GM19372 (cell line): Measurements from ENCODE around the gene MSX2.

Experiments
- ATAC-seq: cut with Tn5 transposase; IDR thresholded peaks from one replicate; pipeline ENCODE4 v1.9.1; 2021; ENCODE audit warnings: mild to moderate bottlenecking, low read depth, moderate library complexity; ENCODE audit not compliant: unreplicated experiment

The MSX2 gene

DNA sequence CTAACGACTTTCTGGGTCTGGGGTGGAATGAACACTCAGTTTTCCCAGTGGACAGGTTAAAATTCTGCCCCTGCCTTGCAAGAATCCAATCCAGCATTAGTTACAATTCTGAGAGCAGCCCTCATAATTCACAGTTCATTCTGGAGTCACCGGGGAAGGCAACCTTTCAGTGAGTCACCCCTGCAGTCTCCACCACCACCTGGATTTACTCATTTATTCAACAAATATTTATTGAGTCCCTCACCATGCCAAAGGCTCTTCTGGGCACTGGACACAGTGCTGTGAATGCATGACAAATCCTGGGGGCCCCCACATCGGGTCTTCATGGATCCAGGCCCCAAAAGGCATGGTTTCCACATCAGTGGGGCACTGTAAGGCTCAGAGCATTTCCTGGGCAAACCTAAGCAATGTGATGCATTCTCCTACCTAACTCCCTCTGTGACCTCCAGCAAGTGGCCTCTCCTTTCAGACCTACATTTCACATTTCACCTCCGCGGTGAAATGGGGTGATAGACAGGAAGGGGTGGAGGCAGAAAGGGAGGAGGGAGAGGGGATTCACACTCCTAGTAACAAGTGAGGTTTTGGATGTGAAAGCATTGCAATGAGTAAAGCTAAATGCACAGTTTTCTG, 6.4 kb upstream of the MSX2 start:
- no peak for ATAC-seq

DNA sequence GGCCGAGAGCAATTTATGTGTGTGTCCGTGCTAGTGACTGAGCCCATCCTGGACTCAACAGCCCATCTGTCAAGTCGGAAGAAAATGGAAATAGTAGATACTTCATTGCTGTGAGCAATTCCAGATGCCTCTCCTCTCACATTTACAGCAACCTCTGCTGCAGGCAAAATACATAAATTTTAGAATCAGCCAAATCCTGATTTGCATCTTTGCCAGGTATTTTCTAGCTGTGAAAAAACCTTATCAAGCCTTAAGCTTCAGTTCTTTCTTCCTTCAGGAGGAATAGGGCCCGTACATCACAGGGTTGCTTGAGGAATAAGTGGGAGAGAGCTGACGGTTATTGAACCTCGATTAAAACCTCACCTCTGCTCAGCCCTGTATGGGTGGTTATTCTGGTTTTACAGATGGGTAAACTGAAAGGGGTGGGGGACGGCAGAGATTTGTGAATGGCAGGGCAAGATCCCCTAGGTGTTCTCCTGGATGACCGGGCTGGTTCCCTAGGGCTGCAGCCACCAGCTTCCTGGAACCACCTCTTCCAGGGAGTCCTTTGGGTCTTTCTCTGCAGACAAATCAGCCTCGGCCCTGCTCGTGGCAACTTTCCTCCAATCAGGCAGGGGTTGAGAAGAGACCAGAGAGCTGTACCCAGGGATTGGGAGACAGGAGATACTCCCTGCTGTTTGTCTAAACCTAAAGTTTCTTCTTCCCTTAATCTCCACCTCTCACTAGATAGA, 5.3 kb upstream of the MSX2 start:
- ATAC-seq, result no peak

DNA sequence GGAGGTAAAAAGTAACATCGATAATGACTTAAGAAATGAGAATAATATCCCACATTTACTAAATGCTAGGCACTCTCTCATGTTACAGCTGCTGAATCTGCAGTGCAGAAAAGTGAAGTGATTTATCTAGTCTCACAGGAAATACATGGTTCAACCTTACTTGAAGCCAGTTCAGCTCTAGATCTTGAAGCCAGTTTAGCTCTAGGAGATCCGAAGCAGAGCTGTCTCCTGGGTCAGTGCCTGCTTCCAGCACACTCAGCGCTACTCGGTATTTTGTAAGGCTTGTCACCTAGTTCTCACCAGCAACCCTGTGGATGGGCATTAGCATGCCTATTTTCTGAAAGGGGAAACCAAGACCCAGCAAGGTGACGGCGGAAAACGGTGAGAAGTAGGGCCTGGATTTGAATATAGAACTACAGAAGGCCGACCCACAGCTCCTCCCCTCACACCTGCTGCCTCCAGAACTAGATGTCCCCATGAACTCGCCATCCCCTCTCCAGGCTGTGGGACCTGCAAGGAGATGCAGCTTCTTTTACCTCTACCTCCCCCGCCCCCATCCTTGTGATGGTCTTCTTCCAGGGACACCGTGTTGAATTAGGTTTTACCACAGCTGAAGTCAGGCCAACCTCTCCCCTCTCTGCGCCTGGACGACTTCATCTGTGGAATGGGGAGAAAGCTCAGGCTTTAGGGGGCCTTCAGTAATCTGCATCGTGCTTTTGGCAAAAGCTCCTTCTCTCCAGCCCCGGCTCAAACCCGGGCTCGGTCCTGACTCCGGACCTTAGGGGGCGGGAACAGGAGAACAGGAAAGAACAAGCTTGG, 4.4 kb upstream of the MSX2 start:
- ATAC-seq, result no peak

DNA sequence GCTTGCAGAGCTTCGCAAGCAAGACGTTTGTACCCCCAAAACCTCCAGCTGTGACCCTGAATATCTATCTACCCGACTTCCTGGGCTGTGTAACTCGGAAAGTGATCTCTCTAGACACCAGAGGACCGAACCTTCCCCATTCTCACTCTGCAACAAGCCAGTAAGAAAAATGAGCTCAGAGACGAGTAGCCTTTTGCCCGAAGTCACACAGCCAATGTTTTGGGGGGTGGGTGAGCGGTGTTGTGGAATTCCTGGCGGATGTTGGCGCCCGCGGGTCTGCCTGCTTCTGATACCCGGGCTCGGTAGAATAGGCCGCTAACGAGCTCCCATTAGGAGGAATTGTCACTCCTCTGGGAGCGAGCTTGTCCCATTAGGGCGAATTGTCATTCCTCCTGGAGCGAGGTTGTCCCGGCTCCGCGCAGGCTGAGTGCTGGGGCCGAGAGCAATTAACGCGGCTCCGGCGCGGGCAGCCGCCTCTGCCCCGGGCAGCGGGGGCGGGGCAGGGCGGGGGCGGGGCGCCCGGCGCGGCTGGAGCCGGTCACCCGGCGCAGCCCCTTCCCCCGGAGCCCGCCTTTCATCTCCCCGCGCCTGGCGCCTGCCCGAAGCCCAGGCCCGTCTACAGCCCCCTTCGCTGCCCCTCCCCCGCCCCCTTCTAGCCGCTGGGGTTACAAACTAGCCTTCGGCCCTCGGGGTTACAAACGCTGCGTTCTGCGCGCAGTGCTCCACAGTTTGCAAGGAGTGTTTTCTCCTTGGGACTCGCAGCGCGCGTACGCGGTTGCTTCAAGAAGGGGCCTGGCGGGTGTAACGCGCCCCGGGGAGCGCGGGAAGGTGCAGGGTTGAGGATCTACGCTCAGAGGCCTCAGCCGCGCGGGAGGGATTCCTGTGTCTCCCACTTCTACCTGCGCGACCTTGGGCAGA, 3.5 kb upstream of the MSX2 start:
- no peak for ATAC-seq

DNA sequence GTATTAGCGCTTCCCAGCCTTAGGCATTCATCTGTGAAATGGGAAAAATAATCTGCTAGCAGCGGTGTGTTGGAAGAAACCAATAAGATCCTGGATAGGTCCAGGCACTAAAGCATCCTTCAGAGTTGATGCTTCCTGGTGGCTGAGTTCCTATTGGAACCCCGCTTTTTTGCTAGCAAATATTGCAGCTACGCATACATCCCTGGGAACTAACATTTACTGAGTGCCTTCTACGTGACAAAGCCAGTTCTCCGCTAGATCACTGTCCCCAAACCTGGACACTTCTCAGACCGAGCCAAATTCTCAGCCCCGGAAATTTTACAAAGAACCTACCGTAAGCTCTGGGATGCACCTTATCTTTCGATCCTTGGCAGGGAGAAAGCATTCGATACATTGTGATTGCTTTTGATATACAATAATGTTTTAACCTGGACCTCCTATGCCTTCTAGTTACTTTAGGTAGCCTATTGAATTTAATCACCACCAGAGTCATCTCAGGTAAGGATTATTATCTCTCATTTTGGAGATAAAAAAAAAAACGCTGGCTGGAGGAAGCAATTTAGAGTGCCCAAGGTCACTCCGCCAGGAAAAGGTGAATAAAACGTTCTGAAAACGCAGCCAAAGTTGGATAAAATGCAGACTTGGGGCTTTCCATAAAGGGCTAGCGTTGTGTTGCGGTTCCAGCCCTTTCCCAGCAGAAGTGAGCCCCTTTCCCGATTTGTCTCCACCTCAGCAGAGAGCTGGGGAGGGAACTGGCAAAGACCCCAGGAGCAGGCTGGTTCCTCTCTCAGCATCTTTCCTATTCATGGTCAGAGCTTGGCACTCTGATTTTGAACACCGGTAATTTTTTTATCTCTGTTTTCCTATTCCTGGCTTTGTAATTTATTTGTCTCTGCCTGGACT, 2.6 kb upstream of the MSX2 start:
- no peak for ATAC-seq

DNA sequence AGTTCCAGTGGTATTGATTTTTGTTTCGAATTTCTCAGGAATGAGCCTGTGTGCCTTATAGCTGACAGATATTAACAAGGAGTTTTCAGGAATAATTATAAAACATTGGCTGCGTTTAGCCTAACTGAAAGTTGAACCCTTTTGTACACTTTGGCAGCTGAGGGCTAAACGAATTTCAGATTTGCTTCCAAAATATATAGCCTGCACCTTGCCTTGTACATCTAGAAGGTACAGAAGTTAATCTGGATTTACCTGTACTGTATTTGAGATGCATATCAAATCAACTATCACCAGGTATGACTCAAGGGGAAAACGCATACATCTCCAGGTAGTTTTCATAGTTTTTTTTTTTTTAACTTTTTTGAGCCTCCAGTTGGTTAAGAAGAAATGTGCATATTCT, 1.9 kb upstream of the MSX2 start:
- ATAC-seq, result no peak

DNA sequence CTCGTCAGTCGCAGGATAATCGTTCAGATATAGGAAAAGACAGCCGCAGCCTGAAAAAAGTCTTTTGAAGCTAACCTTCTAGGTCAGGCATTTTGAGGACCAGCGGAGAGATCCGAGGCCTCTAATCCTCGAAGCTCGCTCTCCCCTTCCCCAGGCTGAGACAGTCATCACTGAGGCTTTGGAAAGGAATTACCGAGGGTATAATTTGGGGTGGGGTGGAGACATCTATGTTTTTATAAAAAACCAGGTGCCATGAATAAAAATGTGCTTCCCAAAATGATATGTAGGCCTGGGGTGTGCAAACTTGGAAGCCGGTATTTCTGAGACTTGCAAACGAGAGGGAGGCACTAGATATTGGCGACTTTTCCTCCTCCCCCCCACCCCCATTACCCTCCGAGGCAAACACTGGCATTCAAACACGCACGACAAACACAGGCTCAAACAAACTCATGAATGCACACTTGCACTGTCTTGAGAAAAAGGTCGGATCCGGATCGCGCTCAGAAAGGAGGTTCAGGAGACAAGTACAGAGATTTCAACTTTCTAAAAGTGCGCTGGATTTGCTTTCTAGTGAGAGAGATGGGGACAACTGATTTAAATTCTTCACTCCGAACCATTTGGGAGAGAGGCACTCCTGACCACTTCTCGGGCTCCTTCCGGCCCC, 935 bp upstream of the MSX2 start:
- ATAC-seq, result no peak

DNA sequence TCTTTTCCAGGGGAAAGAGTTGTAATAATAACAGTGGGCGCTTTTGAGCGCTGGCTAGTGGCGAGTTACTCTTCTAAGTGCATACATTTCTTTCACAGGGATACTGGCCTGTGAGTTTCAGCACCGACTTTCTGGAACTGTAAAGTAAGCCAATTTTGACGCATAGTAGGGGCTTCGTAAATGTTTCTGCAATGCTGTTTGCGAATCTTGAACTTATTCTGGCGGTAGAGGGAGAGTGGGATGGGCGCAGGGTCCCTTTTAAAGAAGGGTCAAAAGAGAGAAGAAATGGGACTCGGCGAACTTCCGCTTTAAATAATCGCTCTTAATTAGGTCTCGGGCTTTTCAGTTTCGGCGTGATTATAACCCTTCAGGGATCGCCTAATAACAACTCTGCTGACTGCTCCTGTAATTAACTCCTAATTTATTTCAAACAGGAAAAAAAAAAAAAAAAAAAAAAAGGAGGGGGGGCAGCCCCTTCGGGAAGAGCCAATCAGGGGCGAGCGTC, 351 bp upstream of the MSX2 start:
- ATAC-seq, result no peak

DNA sequence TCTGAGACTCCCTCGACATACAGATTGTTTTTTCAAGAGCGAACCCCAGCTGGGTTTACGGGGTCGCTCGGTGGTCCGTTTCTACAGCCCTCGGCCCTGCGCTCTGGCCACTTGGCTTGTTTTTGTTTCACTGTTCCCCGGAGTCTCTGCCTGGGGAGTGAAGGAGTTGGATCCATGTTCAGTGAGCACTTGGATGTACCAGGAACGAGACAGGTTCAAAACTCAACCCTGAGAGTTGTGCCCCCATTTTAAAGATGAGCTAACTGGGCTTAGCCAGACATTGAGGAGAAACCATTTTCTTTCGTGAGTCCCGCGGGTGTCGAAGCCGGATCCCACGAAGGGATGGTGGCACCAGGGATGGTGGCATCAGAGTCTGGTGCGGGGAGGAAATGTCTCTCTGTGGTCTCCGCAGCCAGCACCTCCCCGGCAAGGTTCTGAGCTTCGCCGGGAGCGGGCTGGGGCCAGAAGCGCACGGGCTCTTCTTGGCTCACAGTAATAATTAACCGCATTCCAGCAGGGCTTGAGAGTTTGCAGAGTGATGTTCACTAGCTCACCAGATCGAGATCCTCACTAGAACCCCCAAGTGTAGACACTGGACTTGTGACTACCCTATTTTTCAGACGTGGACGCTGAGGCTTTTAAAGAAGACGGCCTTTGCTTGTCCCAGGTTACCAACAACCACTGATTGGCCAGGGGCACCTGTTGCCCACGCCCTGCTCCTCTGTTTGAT, 1.0 kb downstream of the MSX2 start:
- ATAC-seq, result no peak

DNA sequence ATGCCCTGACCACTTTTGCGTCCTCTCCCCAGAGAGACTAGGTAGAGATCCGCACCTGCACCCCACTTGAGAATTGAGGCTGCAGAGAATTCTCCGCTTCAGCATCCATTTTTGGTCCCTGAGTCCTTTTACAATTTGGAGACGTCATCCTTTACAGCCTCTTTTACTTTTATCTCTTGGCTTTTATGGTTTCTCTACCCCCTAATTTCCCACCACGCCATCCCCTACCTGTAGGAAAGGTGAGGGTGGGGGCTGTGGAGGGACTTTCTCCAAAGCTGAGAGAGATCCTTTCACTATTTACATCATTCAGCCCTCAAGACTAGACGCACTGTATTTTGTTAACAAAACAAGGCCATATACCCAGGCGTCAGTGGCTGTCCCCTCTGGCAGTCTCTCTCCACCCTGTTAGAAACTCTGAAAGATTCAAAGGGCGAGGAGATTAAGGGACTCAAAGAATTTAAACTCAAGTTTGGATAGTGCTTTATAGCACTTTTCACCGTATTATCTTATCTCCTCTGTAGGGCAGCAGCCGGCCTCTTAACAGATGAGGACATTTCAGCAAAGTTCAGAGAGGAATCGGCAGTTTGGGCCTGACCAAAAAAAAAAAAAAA, 1.7 kb downstream of the MSX2 start:
- no peak for ATAC-seq

DNA sequence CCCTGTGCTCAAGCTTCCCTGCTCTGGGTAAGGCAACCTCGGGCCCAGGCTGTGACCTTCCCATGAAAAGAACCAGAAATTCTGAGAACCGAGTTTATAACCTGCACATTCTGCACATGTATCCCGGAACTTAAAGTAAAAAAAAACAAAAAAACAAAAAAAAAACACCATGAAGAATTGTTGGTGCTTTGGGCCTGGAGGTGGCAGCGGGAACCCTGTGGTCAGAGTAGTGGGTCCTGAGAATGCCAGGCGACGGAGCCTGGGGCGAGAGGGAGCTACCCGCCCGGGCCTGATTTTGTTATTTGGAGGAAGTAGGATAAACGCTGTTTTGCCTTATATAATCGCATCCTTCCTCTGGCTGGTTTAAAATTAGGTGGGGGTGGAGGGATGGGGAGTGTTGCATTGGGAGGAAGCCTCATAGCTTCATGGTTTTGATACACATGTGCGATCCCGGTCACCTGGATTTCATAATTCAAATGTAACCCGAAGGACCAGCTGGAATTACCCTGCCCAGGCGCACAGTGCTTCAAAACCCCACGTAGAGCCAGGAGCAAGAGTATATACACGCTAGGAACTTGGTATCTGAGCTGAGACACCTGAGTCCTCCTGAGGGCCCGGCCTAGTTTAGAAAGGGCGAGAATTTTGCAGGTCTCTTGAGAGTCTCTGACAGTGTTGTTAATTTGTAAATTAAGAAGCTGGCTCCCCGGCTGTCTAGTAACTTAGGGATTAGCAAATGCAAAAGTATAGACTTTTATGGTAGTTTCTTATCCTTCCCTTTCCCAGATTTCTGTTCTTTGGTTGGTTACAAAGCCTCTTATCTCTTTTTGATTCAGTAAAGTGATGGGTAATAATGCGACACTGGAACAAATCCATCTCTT, 2.8 kb downstream of the MSX2 start:
- ATAC-seq, result no peak

DNA sequence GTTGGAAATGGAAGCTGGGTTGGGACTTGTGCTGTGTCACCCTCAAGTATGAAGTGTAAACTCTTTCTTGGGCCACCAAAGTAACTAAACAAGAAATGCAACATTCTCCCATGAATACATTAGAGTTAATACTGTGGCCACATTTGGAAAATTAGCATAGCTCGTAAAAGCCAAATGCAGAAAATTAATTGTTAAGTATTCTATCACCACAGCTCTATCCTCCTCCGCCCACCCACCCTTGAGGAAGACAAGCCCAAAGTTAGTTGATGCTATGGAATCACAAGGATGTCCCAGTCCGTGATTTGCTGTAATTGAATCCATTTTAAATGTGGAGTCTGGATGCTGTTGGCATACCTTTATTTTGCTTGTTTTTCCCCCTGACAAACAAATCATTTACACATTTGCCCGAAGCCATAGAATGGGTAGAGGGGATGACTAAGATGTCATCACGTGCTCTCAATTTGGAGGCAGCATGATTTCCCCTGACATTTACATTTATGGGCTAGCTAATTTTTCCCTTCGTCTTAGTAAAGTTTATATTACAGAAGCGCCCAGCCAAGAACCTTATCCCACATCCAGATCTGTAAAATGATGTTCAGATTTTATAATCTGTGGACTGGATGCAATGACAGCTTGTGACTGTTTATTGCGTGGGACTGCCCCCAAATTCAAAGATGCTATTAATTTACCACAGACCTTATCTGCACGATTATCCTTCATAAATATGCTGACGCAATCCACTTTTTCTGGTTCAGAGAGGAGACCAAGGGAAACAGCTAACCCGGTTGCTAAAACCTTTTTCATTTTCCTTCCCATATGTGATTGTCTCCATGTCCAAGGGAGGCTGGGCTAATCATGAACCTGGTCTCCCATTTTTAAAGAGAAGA, 3.7 kb downstream of the MSX2 start:
- no peak for ATAC-seq

DNA sequence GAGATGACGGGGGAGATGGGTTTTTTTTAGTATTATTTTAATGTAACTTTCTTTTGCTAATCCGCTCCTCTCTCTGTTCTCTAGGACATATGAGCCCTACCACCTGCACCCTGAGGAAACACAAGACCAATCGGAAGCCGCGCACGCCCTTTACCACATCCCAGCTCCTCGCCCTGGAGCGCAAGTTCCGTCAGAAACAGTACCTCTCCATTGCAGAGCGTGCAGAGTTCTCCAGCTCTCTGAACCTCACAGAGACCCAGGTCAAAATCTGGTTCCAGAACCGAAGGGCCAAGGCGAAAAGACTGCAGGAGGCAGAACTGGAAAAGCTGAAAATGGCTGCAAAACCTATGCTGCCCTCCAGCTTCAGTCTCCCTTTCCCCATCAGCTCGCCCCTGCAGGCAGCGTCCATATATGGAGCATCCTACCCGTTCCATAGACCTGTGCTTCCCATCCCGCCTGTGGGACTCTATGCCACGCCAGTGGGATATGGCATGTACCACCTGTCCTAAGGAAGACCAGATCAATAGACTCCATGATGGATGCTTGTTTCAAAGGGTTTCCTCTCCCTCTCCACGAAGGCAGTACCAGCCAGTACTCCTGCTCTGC, 4.8 kb downstream of the MSX2 start:
- ATAC-seq, result no peak

DNA sequence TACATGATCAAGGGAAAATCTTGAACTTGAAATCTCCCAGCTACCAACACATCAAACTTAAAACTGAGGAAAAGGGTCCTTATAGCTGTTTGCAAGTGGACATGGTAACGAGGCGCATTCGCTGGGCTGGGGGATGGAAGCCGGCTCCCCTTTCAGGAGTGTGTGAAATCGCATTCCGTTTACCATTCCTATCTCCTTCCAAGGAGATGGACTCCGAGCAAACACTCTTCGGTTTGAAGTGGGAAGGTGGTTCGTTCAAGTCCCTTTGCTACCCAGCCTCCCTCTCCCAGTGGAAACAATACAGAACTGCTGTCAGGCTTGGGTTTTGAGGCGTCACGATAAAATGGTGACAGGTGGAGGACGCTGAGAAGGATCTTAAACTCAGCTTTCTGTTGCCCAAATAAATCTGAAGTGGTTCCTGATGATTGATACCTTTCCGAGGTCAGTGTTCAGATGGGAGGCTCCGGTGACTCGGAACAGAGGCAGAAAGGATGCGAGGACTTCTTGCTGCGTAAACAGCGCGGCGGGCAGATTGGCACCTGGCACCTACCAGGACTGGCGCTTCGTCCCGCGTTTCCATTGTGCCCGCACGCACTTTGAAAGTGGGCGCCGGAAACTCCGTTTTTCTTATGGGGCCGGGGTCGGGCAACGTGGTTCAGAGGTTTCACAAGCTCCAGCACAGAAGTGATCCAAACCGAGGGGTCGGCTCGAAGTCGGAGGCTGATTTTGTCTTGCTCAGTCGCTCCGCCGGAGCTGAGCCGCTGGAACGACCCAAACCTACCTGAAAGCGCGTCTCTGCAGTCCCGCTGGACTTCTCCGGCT, 7.0 kb downstream of the MSX2 start:
- ATAC-seq, result no peak
